Endodermal cell (in vitro differentiated cells): ENCODE data around the gene CHRND. TPM values are rescaled to one million over a fixed set of nuclear protein-coding genes. Genes with fewer than 3 reads are reported as not detected.

Experiments
- DNase-seq: peaks from one replicate; pipeline ENCODE4 v3.0.0-alpha.2; 2017
- H3K27ac ChIP-seq: 2 replicates; pipeline ENCODE4 v1.5.1; 2013; ENCODE audit warnings: mild to moderate bottlenecking, low read depth, low read length, moderate library complexity
- H3K27me3 ChIP-seq: 2 replicates; pipeline ENCODE4 v1.6.1; 2013; ENCODE audit warnings: mild to moderate bottlenecking, low read length, moderate library complexity; ENCODE audit not compliant: insufficient read depth, control insufficient read depth, poor library complexity, severe bottlenecking
- H3K36me3 ChIP-seq: 2 replicates; pipeline ENCODE4 v1.7.0; 2013; ENCODE audit warnings: mild to moderate bottlenecking, low read length, moderate library complexity; ENCODE audit not compliant: control insufficient read depth, insufficient read depth
- H3K4me1 ChIP-seq: one replicate; pipeline ENCODE4 v1.7.0; 2013; ENCODE audit warnings: low read length; ENCODE audit not compliant: control insufficient read depth, insufficient read depth
- H3K4me3 ChIP-seq: 2 replicates; pipeline ENCODE4 v1.5.1; 2013; ENCODE audit warnings: mild to moderate bottlenecking, low read length, moderate library complexity
- H3K9ac ChIP-seq: 2 replicates; pipeline ENCODE4 v1.6.1; 2013; ENCODE audit warnings: mild to moderate bottlenecking, low read length, moderate library complexity; ENCODE audit not compliant: poor library complexity, severe bottlenecking; ENCODE audit errors: extremely low read depth
- H3K9me3 ChIP-seq: 2 replicates; pipeline ENCODE4 v1.6.1; 2013; ENCODE audit warnings: mild to moderate bottlenecking, low read length, moderate library complexity; ENCODE audit not compliant: control insufficient read depth
- H3K27ac Mint-ChIP-seq: 2 replicates; pipeline ENCODE4 v1.8.0; 2020; ENCODE audit warnings: mixed read lengths
- H3K27me3 Mint-ChIP-seq: 2 replicates; pipeline ENCODE4 v1.8.0; 2021; ENCODE audit warnings: mild to moderate bottlenecking, mixed read lengths; ENCODE audit not compliant: insufficient read depth
- H3K36me3 Mint-ChIP-seq: 2 replicates; pipeline ENCODE4 v1.8.0; 2020; ENCODE audit warnings: low read depth, mixed read lengths
- H3K4me1 Mint-ChIP-seq: 2 replicates; pipeline ENCODE4 v1.8.0; 2020; ENCODE audit warnings: mixed read lengths
- H3K4me3 Mint-ChIP-seq: 2 replicates; pipeline ENCODE4 v1.8.0; 2020; ENCODE audit warnings: mild to moderate bottlenecking, moderate library complexity, mixed read lengths
- H3K9me3 Mint-ChIP-seq: 2 replicates; pipeline ENCODE4 v1.8.0; 2020; ENCODE audit warnings: mild to moderate bottlenecking, mixed read lengths
- WGBS, 2 experiments: methylation state at CpG; one replicate each; pipeline versions ENCODE4 v1.1.5 to v1.1.7; 2013; ENCODE audit warnings: missing lambda C conversion rate in 2 of 2, mixed read lengths in 1 of 2; ENCODE audit not compliant: insufficient coverage in 1 of 2, insufficient read length in 1 of 2; 5-methylcytosine and 5-hydroxymethylcytosine counted together
- total RNA-seq, 2 donors: library from RNA; stranded (reverse); fragmentation: NEBNext Ultra II Directional in 1 of 2; extraction: Animal tissue kit (Norgen Biotek cat#: 25700) in 1 of 2; gene quantifications; 2 replicates in 1 of 2; 3 replicates in 1 of 2; pipeline ENCODE4 v1.2.1, GENCODE V29; 2021
- TF ChIP-seq, protein P1 (sequence below): fragments of 200-600 bp; sonication (generic); conservative IDR thresholded peaks from 2 replicates; pipeline ENCODE4 v1.5.0; 2021; ENCODE audit warnings: antibody characterized with exemption, mild to moderate bottlenecking

Gene CHRND
- total RNA-seq, 2 donors from 2014 or later: 0.11 TPM; not detected in 1

DNA sequence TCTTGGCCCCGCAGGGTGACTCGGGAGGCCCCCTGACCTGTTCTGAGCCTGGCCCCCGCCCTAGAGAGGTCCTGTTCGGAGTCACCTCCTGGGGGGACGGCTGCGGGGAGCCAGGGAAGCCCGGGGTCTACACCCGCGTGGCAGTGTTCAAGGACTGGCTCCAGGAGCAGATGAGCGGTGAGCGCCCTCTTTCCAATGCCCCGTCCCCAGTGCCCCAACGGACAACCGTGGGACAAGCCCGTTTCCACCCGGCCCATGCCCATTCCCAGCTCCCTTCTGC lies 2.6 kb upstream of the CHRND start:
- H3K27ac Mint-ChIP-seq: no peak overlapping the region

DNA sequence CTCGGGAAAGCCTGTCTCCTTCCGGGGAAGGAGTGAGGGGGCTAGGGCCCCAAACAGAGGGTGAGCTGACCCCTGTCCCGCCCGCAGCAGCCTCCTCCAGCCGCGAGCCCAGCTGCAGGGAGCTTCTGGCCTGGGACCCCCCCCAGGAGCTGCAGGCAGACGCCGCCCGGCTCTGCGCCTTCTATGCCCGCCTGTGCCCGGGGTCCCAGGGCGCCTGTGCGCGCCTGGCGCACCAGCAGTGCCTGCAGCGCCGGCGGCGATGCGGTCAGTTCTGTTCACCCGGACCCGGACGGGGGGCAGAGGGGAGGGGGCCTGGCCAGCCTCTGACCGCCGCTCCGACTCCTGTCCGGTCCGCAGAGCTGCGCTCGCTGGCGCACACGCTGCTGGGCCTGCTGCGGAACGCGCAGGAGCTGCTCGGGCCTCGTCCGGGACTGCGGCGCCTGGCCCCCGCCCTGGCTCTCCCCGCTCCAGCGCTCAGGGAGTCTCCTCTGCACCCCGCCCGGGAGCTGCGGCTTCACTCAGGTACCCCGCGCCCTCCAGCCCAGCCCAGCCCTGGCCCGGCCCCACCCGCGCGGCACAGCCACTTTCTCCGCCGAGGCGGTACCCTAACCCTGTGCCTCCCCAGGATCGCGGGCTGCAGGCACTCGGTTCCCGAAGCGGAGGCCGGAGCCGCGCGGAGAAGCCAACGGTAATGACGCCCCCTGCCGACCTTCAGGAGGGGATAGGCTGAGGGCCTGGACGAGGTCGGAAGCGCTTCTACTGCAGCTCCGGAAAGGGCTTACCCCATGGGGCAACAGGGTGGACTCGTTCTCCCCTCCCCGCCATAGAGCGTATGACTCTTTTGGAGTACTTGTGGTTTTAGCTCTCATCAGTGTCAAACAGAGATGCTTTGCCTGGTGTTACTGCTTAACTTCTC lies 2.0 kb upstream of the CHRND start:
- peak; percentile 94 for DNase-seq
- TF ChIP-seq, protein P1, sequence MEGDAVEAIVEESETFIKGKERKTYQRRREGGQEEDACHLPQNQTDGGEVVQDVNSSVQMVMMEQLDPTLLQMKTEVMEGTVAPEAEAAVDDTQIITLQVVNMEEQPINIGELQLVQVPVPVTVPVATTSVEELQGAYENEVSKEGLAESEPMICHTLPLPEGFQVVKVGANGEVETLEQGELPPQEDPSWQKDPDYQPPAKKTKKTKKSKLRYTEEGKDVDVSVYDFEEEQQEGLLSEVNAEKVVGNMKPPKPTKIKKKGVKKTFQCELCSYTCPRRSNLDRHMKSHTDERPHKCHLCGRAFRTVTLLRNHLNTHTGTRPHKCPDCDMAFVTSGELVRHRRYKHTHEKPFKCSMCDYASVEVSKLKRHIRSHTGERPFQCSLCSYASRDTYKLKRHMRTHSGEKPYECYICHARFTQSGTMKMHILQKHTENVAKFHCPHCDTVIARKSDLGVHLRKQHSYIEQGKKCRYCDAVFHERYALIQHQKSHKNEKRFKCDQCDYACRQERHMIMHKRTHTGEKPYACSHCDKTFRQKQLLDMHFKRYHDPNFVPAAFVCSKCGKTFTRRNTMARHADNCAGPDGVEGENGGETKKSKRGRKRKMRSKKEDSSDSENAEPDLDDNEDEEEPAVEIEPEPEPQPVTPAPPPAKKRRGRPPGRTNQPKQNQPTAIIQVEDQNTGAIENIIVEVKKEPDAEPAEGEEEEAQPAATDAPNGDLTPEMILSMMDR: peak; percentile 74
- H3K27me3 ChIP-seq: peaks cover 62% of the 10 kb centered on the region
- H3K4me1 Mint-ChIP-seq: no peaks in the 10 kb centered on the region
- H3K9ac ChIP-seq: no peak overlapping the region
- H3K27ac ChIP-seq: no peak overlapping the region
- H3K36me3 ChIP-seq: no peaks in the 10 kb centered on the region
- peaks cover 59% of the 10 kb centered on the region for H3K27me3 Mint-ChIP-seq
- H3K9me3 Mint-ChIP-seq: no peaks in the 10 kb centered on the region
- no peaks in the 10 kb centered on the region for H3K36me3 Mint-ChIP-seq
- H3K27ac Mint-ChIP-seq: no peak overlapping the region
- WGBS, 2 experiments: 2 to 3% methylated on average over 21 to 75 of the region's 75 CpGs
- no peaks in the 10 kb centered on the region for H3K9me3 ChIP-seq
- peak overlapping the region; percentile 35 for H3K4me3 Mint-ChIP-seq
- no peaks in the 10 kb centered on the region for H3K4me1 ChIP-seq
- peak overlapping the region; percentile 66 for H3K4me3 ChIP-seq

More for the DNA sequence above, 2.6 kb upstream of the CHRND start:
- TF ChIP-seq, protein P1: no peak
- no peak overlapping the region for H3K9ac ChIP-seq
- H3K4me1 ChIP-seq: no peaks in the 10 kb centered on the region
- peaks cover 56% of the 10 kb centered on the region for H3K27me3 Mint-ChIP-seq
- peak overlapping the region; percentile 35 for H3K4me3 Mint-ChIP-seq
- H3K36me3 ChIP-seq: no peaks in the 10 kb centered on the region
- peaks cover 62% of the 10 kb centered on the region for H3K27me3 ChIP-seq
- H3K36me3 Mint-ChIP-seq: no peaks in the 10 kb centered on the region
- peak overlapping the region; percentile 66 for H3K4me3 ChIP-seq
- no peaks in the 10 kb centered on the region for H3K9me3 Mint-ChIP-seq
- no peaks in the 10 kb centered on the region for H3K4me1 Mint-ChIP-seq
- H3K9me3 ChIP-seq: no peaks in the 10 kb centered on the region
- WGBS, 2 experiments: 10 to 20% methylated on average over 2 to 16 of the region's 16 CpGs
- DNase-seq: peak; percentile 64
- no peak overlapping the region for H3K27ac ChIP-seq

DNA sequence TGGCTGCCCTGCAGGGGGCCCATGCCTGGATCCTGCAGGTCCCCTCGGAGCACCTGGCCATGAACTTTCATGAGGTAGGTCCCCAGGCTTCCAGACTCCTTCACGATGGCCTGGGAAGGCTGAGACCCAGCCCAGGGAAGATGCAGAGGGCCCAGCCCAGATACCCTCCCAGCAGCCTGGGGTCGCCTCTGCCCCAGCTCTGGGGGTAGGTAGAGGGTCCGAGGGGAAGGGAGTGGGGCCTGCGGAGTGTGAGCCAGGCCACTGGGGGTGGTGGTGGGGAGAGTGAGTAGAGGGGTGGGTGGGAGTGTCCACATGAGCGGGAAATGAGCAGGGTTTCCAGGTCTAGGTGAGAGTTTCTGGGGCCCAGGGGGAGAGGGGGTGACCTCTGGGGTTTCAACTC lies 1.2 kb upstream of the CHRND start:
- Mint-ChIP-seq H3K27ac (no peak overlapping the region), H3K36me3 (no peaks in the 10 kb centered on the region), H3K4me1 (no peaks in the 10 kb centered on the region), H3K9me3 (no peaks in the 10 kb centered on the region), H3K4me3 (no peak overlapping the region), H3K27me3 (peaks cover 59% of the 10 kb centered on the region)
- no peaks in the 10 kb centered on the region for H3K36me3 ChIP-seq
- H3K4me1 ChIP-seq: no peaks in the 10 kb centered on the region
- TF ChIP-seq, protein P1: no peak
- no peak for DNase-seq
- H3K9me3 ChIP-seq: no peaks in the 10 kb centered on the region
- no peak overlapping the region for H3K9ac ChIP-seq
- H3K27me3 ChIP-seq: peaks cover 53% of the 10 kb centered on the region
- no peak overlapping the region for H3K4me3 ChIP-seq
- WGBS, 2 experiments: 84 to 100% methylated on average over 2 to 6 of the region's 6 CpGs
- H3K27ac ChIP-seq: no peak overlapping the region
